Embryonic facial prominence (tissue), 1 donor: Measurements from ENCODE around the gene GSX2.

Experiments
- DNase-seq: peaks from one replicate; pipeline ENCODE4 v3.0.0-alpha.2; 2016; ENCODE audit errors: extremely low spot score

The GSX2 gene

DNA sequence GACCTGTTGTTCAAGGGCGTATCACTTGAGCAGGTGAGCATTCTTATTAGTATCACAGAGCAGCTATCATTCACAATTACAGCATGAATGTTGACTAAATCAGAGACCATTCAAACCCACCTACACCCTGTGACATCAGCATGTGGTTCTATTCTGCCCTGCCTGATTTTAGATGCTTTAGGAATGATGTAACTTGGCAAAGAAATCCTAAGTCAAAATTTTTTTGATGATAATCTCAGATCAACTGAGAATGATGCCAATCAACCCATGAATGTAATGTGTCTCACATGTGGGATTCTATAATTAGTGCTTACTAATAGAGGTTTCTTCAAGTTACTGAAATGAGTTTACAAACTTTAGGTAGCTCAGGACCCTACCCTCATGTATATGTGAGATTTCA lies 22.2 kb upstream of the GSX2 start:
- DNase-seq: no peak

- DNase-seq: no peak
These were observed 17.8 kb upstream of the GSX2 start for GRCh38 chr4:54082168-54082567.

DNA sequence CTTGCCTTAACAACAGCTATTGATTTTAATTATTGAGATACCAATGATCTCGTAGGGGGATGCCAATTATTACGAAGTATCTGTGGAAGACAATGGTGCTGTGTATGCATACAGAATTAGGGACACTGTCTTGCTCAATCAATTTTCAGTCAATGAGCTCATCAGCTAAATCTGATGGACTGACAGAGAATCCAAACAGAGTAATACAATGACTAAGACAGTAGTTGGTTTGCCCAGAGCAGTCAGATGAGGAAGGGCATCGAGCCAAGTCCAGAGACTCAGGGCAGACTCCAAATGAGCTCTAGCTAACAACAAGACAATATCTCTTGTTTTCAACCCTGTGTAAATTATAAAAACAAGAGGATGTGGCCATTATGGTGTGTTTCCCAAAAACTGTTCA lies 14.7 kb upstream of the GSX2 start:
- DNase-seq: no peak

DNA sequence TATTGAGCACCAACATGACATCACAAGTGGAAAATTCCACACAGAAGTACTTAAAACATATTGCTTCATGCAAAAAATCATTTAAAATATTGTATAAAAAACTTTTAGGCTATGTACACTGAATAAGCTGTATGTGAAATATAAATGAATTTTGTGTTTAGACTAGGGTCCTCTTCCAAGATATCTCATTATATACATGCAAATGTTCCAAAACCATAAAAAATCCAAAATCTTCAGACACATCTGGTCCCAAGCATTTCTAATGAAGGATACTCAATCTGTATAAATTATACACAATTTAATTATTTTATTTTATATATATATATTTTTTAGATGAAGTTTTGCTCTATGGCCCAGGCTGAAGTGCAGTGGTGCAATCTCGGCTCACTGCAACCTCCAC lies 10.1 kb upstream of the GSX2 start:
- DNase-seq: no peak

GRCh38 chr4:54090404-54090803 lies 9.6 kb upstream of the GSX2 start:
- no peak for DNase-seq

GRCh38 chr4:54090804-54091623 lies 8.9 kb upstream of the GSX2 start:
- DNase-seq: no peak

DNA sequence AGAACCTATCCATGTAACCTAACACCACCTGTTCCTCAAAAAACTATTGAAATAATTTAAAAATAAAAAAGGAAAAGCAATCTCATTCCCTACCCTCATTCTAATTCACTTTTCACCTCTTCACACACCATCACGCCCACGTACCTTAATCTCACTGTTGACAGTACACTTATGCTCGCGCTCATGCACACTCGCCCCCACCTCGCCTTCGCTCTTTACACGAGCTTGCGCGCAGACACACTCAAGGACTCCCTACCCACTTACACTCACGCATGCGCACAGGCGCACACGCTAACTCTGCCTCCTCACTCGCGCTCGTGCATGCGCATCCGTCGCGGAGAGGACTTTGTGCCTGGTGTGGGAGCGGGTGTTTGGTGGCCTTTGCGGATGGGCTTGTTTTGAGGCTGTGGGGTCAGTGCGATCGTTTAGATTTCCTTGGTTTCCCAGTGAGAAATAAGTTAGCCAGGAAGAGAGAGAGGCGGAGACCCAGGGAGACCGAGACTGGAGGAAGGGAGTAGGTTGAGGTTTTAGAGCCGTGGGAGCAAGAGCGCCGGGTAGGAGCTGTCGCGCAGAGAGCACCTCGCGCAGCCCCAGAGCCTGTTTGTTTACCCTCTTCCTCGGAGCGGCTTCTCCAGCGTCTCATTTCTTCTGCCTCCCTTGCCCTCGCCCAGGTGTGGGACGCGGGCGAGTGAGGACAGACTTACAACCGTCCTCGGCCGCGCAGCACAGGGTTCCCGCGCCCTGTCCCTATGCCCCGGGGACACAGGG lies 8.1 kb upstream of the GSX2 start:
- peak; percentile 56 for DNase-seq

DNA sequence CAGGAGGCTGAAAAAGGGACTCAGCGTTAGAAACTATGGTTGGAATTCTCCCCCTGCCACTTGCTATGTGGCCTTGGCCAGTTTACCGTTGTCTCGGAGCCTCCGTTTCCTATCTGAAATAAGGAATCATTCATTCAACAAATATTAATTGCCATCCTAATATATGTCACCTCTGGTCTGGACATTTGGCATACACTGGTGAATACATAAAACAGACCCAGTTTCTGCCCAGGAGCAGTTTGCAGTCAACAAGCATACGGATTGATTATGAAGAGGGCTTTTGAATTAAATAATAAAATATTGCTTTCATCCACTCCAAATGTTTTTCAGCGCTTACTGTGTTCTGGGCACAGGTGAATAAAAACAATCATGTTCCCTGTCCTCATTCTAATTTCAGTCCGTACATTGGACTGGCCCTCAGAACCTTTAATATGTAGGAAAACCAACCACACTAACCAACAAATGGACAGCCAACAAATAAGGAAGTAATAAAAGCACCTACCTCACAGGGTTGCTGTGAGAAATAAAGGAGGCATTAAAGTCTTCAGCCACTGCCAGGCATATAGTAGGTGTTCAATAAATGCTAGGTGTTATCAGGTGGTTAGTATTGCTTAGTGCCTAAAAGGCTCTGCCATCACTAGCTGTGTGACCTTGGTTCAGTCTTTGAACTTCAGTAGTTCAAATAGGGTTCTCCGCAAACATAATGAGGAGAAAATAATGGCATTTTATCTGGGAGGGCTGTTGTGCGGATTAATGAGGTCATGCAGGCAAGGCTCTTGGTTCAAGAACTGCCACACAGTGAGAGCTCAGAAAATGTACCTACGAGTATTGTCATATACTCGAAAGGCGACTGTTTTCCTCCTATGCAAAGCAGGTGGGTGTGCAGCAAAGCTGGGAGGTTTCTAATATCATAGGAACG lies 7.3 kb upstream of the GSX2 start:
- DNase-seq: no peak

GRCh38 chr4:54093324-54094240 lies 6.4 kb upstream of the GSX2 start:
- DNase-seq: no peak

- no peak for DNase-seq
These were observed 5.5 kb upstream of the GSX2 start for GRCh38 chr4:54094451-54094850.

GRCh38 chr4:54095110-54095825 lies 4.7 kb upstream of the GSX2 start:
- no peak for DNase-seq

- DNase-seq: no peak
These were observed 3.5 kb upstream of the GSX2 start for GRCh38 chr4:54096295-54096962.

- no peak for DNase-seq
These were observed 2.8 kb upstream of the GSX2 start for GRCh38 chr4:54097152-54097551.

DNA sequence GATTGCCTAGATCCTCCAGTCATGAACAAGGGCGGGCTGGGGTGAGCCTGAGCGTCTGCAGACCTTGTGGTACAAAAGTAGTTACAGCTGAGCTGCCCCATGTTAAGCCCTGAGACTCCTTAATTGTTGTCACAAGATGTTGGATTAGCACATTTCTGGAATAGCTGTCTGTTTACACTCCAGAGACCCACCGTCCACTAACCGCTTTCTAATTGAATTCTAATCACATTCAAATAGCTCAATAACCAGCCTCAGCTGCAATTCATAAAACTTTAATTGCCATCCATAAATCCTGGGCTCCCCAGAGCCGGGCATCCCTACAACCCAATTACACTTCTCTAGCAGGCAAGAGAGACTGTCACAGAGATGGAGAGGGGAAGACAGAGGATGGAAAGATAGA lies 1.6 kb upstream of the GSX2 start:
- DNase-seq: no peak

DNA sequence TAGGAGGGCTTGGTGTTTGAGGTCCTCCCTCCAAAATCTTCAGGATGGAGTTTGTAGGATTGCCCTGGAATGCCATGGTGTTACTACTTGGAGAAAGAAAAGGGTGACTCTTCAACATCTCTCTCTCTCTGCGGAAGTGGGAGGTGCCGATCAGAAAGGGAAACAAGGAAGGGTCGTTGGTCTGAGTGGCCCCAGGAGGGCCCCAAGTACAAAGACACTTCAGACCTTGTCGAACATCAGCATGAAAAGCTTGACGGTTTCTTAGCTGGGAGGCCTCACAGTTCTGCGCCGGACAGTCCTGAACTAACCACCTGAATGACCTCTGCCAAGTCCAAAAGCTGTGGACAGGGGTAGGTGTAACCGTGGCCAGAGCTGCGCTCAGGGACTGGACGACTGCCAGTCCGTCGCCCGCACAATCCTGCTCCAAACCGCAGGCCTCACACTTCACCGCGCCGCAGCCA lies 646 bp upstream of the GSX2 start:
- no peak for DNase-seq

DNA sequence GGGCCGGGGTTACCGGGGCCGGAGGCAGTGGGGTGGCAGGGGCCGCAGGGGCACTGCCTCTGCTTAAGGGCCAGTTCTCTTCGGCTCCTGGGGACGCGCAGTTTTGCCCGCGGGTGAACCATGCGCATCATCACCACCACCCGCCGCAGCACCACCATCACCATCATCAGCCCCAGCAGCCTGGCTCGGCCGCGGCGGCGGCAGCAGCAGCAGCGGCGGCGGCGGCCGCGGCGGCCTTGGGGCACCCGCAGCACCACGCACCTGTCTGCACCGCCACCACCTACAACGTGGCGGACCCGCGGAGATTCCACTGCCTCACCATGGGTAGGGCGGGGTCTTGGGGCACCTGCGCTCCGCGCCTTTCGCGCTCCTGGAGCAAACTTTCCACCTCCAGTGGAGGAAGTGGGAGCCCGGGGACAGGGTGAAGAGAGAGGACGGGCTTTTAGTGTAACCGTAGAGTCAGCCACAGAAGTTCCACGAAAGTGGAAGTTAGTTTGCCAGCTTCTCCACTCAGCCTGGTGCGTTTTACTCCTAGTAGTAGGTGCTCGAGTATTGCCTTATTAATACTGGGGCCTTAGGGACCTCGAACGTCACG lies 729 bp downstream of the GSX2 start:
- DNase-seq: no peak

DNA sequence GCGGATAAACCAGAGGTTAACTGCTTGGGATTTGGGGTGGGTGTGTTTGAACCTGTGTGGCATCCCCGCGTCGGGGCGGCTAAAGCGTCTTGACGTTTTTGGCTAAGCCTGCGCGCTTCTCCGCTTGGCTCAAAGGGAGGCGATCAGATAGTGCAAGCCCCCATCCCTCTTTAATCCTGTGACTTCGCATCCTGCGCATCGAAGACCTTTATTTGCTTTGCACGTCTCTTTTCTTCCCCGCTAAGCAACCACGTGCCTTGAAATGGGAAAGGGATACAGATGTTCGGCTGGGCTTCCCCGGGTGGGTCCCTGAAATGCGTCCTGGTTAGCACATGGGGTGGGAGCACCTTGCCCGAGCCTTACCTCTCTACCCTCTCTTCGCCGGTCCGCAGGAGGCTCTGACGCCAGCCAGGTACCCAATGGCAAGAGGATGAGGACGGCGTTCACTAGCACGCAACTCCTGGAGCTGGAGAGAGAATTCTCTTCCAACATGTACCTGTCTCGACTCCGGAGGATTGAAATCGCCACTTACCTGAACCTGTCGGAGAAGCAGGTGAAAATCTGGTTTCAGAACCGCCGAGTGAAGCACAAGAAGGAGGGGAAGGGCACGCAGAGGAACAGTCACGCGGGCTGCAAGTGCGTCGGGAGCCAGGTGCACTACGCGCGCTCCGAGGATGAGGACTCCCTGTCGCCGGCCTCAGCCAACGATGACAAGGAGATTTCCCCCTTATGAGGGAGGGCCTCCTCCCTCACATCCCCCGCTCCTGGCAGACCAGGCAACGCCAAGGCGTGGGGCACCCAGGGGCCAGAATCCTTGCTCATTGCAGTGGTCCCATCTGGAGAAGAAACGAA lies 1.5 kb downstream of the GSX2 start:
- no peak for DNase-seq

DNA sequence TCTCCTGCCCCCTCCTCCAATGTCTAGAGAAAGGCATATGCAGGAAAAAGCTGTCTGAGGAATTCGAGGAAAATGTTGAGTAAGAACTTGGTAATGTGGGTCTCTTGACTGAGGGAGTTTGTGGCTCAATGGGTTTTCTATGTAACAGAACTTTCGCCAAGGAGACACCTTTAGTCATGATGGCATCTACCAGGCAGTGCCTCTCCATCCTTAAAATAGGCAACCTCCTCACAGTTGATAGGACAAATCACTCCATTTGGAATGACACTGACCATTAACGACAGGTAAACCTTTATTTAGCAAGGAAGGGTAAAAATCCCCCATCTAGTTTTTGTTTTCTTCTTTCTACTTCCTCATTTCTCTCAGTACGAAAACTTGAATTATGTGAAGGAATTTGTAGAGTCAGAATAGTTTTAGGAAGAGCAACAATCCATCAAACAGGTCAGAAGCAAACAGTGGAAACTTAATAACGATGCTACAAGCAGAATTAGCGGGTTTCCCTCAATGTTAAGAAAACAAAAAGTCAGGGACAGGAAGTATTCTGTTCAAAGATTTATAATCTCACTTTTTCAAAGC lies 2.7 kb downstream of the GSX2 start:
- DNase-seq: no peak
